Choroid plexus epithelial cell (primary cell): ENCODE measurements around the gene GIMAP4.
"Not testable (repeated sequence)": the region's sequence is repeated elsewhere in the genome, so short reads cannot be mapped to it uniquely, and the experiment has no call there.

Source experiments
- DNase-seq: peaks from one replicate; pipeline ENCODE4 v3.0.0-alpha.2; 2010; ENCODE audit warnings: low read depth
- H3K4me3 ChIP-seq: 2 replicates; pipeline ENCODE4 v1.5.1; 2011; ENCODE audit warnings: low read depth, mild to moderate bottlenecking, control low read depth, low read length, moderate library complexity
- CTCF ChIP-seq: conservative IDR thresholded peaks from 2 replicates; pipeline ENCODE4 v1.5.1; 2011; ENCODE audit warnings: low read depth, mild to moderate bottlenecking, control low read depth, inconsistent platforms, low read length, moderate library complexity

Gene GIMAP4

GRCh38 chr7:150567169-150567568, at the start of gene GIMAP4:
Gene GIMAP4, plus strand, starts transcription at chr7:150567390. Its CDS starts 2,512 bp downstream, at chr7:150569902.
- DNase-seq: no peak
- H3K4me3 ChIP-seq: no peak within 1 kb of the TSS
- no peak for TF ChIP-seq CTCF

GRCh38 chr7:150519310-150519709, 47.9 kb upstream of the GIMAP4 start:
- TF ChIP-seq CTCF: no peak
- H3K4me3 ChIP-seq: no peak overlapping the region
- DNase-seq: no peak

- no peak for DNase-seq
- TF ChIP-seq CTCF: no peak
- H3K4me3 ChIP-seq: no peak overlapping the region
These were observed 47.0 kb upstream of the GIMAP4 start for GRCh38 chr7:150520145-150520544.

GRCh38 chr7:150522931-150523330, 44.3 kb upstream of the GIMAP4 start:
- not testable (repeated sequence) for DNase-seq, H3K4me3 ChIP-seq

GRCh38 chr7:150524018-150524417, 43.2 kb upstream of the GIMAP4 start:
- no peak for TF ChIP-seq CTCF
- no peak overlapping the region for H3K4me3 ChIP-seq
- no peak for DNase-seq

GRCh38 chr7:150531704-150532103, 35.5 kb upstream of the GIMAP4 start:
- peak; percentile 0 for DNase-seq
- no peak overlapping the region for H3K4me3 ChIP-seq
- no peak for TF ChIP-seq CTCF

GRCh38 chr7:150538259-150538658, 28.9 kb upstream of the GIMAP4 start:
- TF ChIP-seq CTCF: no peak
- DNase-seq: no peak
- H3K4me3 ChIP-seq: no peak overlapping the region

GRCh38 chr7:150553163-150553562, 14.0 kb upstream of the GIMAP4 start:
- no peak for TF ChIP-seq CTCF

More at GRCh38 chr7:150553163-150553562, 14.0 kb upstream of the GIMAP4 start:
- H3K4me3 ChIP-seq: no peak overlapping the region
- DNase-seq: no peak
